Stimulated activated CD8-positive, alpha-beta memory T cell treated with anti-CD3 and anti-CD28 coated beads, Interleukin-4, amount 100 ng/mL, for 4 hours (primary cell): ENCODE data around the gene OR2C3.
"Not testable (repeated sequence)": the region's sequence is repeated elsewhere in the genome, so short reads cannot be mapped to it uniquely, and the experiment has no call there.

Source experiments
- DNase-seq, 2 donors: peaks; one replicate each; pipeline ENCODE4 v3.0.0-alpha.2; 2020; ENCODE audit warnings: low read depth in 2 of 2, low spot score in 1 of 2

The OR2C3 gene

GRCh38 chr1:247536340-247536739, at the start of gene OR2C3:
Gene OR2C3, minus strand, starts transcription at chr1:247536440. Its CDS starts 3,929 bp downstream, at chr1:247532511.
- no peak for DNase-seq

DNA sequence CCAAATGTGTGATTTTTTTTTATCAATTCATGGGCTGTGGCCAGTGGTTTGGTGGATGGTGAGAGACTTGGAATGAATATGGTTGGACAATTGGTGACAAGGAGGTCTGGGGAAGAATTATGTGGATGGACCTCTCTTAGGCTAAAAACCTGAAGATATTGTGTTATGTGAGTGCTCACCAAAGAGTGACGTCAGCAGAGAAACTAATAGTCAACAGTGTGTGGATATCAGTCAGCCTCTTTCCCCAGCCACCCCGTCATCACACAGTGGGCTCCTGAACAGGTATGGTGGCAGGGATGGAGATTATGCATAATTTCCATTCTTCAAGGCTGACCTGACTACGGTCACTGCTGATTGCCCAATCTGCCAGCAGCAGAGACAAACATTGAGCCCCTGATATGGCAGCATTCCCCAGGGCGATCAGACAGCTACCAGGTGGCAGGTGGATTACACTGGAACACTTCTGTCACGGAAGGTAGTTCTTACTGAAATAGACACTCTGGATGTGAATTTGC, 42.8 kb upstream of the OR2C3 start:
- no peak for DNase-seq

DNA sequence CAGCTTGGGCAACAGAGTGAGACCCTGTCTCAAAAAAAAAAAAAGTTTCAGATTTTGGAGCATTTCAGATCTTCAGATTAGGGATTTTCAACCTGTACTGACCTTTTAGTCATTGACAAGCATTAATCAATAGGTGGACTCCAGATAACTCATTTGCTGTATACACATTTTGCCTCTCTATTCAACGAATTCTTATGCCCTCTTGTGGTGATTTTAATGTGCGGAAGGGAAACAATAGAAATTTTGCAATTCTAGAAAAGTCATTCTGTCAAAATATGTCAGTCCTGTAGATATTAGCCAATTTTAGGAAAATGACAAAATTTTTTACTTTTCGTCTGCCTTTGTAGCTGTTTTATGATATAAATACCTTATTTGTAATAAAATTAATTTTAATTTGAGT, 40.3 kb upstream of the OR2C3 start:
- DNase-seq, result no peak

DNA sequence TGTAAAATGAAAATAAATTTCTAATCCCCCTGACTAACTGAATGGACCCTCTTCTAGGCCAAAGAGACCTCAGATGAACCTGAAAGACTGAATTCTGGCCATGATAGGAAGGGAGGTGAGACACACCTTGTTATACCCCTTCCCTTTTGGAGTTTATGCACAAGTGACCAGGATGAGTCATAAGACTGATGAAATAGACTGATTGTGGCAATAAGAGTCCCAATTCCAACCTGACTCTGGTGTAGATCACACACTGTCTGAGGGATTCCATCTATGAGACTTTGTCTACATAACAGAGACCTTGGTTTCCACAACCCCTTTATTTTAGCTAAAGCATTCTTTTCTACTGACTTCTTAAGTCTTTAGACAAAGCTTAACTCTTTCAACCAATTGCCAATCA, 38.4 kb upstream of the OR2C3 start:
- DNase-seq, result no peak

DNA sequence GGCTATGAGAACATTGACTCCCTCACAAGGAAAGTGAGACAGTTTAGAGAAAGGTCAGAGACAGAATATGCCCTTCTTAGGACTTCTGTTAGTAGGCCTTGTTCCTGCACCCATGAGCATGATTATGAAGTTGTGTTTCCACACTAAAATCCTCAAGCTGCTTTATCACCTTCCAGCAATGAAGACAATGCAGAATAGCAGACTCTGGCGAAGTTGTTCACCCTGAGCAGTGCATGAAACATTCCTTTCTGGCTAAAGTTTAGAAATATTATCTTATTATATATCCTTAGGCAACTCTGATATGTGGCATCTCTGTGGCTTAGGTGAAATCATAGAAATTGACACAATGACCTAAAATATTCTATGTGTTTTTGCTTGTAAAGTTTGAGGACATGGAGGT, 38.0 kb upstream of the OR2C3 start:
- DNase-seq, result no peak

DNA sequence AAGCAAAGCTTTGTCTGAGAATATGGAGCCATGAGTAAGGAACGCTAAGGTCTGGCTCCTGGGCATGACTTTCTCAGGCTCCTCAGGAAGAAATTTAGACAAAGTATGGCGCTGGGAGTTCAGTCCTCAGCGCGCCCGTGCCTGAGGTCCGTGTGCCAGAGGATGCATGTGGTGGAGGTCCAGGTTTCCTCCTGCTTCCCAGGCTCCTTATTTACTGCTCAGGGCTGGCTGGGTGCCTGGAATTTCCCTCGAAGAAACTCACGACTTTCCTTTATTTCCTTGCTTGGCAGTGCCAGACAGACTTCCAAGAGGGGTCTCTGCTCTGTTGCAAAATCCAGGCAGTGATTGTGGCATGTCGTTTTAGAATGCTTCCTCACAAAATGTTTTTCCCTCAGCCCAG, 26.0 kb upstream of the OR2C3 start:
- DNase-seq, result no peak

DNA sequence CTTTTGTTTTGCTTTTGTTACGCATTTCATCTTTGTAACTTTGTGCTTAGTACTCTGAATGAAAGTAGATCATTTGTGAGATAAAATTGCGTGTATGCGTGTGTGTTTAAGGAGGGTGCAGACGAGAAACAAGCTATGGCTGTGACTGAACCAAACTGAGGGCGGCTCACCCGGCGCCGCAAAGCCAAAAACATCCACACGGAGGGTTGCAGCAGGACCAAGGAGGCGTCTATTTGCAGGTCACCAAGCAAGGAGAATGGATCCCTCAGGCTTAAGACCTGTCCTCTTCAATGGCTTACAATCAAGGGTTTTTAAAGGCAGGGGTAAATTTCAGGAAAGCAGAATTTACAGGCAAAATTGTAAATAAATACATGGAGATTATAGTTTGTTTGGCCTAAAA, 25.5 kb upstream of the OR2C3 start:
- no peak for DNase-seq

- DNase-seq, result no peak
Observed at GRCh38 chr1:247557926-247558674, 21.9 kb upstream of the OR2C3 start.

GRCh38 chr1:247552231-247552630, 16.0 kb upstream of the OR2C3 start:
- DNase-seq, result no peak

DNA sequence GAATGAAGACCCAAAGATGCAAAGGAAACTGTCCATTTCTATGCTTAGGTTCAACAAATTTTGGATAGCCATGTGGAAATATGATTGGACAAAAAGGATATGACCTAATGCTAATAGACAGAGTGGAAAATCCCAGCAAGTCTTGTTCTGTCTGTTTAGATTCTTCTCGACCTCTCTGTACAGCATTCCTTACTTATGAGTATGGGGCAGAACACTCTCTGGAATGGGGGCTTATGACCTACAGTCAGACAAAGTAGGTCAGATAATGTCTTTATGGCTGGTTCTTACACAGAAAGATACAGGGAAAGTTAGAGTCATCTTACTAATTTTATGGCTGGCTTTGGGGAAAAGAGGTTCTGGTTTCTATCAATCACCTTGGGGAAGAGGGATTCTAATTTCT, 15.5 kb upstream of the OR2C3 start:
- DNase-seq, result no peak

- DNase-seq, result no peak
Observed at GRCh38 chr1:247548769-247549182, 12.5 kb upstream of the OR2C3 start, which contains the start of gene GCSAML. Gene GCSAML, plus strand, starts transcription at chr1:247549134. Its CDS starts 58 bp downstream, at chr1:247549192.

DNA sequence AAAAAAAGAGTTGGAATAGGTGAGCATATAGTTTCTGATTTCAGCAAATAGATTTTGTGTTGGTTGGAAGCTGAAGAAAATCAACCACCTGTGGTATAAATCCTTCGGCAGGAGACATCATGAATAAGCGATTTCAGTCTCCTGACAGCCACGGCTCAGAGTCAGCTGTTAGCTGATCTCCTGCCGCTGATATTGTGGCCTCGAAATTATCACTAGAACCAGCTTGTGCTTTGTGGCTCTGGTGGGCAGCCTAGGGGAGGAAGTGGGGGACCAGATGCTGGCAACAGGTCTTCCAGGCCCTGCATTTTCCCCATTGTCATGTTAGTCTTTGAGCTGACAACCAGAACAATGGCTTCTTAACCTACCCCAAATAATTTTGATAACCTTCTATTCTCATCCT, 11.9 kb upstream of the OR2C3 start:
- no peak for DNase-seq

DNA sequence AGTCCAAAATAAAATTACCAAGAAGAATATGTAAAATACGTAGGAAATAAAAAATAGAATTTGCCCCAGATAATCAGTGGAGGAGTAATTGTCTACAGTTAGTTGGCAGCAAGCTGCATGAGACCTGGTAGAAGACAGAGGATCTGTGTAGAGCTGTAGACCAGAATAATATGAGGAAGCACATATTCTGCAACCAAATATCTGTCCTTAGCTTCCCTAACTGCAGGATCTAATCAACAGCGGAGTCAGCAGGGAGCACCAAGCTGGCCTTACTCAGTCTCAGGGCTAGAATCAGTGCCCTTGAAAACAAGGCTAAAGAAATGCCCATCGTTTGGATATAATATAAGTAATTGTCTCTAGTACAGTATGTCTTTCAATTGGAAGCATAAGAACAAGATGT, 6.6 kb upstream of the OR2C3 start:
- DNase-seq, result no peak

DNA sequence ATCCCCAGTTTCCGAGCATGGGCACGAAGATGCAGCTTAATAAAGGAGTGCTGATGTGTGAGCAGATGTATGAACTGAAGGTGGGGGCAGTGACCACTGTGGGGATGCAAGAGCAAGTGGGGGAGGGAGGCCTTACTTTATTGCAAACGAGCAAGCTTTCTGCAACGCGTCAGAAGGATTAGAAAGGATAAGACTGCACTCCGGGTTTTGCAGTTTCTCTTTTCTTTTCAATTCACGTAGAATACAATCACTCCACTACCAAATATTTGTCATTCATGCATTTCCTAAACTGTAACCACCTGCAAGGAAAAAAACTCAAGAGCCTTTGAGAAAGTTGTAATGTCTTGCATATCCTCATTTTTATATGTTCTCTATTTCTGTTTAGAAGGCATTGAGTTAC, 4.3 kb upstream of the OR2C3 start:
- no peak for DNase-seq

- DNase-seq, result no peak
Observed at GRCh38 chr1:247539215-247539614, 3.0 kb upstream of the OR2C3 start.

DNA sequence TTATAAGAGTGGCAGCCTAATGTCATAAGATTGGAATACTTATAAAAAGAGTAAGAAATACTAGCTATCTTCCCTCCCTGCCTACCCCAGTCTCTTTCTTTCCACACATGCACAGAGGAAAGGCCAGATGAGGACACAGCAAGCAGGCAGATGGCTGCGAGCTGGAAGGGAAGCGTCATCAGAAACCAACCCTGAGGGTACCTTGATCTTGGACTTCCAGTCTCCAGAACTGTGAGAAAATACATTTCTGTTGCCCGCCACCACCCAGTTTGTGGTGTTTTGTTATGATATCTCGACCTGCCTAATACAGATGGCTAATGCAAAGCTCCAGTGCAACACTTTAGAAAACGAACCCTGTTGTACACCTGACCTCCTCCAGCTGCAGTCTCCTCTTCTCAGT, 2.3 kb upstream of the OR2C3 start:
- DNase-seq, result no peak

GRCh38 chr1:247535402-247535801, 838 bp downstream of the OR2C3 start:
- no peak for DNase-seq

GRCh38 chr1:247531937-247532336, 4.3 kb downstream of the OR2C3 start:
- no peak for DNase-seq

DNA sequence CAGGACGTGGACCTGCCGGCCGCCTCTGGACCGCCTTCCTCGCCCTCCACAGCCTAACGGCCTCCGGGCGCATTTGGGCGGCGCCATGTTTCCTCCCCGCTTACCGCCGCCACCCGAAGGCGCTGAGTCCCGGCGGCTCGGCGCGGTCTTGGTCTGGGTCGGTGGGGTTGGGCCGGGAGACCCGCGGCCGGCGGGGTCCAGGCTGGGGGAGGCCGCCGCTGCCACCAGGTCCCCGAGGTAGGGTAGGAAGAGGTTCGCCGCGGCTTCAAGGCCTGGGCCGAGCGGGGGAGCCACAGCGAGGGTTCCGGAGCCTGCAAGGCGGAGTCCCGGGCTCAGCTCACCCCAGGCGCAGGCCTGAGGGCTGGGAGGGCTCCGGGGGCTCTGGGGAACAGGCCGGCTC, 5.5 kb downstream of the OR2C3 start:
- DNase-seq, result no peak

GRCh38 chr1:247529771-247530355, 6.4 kb downstream of the OR2C3 start:
- no peak for DNase-seq

DNA sequence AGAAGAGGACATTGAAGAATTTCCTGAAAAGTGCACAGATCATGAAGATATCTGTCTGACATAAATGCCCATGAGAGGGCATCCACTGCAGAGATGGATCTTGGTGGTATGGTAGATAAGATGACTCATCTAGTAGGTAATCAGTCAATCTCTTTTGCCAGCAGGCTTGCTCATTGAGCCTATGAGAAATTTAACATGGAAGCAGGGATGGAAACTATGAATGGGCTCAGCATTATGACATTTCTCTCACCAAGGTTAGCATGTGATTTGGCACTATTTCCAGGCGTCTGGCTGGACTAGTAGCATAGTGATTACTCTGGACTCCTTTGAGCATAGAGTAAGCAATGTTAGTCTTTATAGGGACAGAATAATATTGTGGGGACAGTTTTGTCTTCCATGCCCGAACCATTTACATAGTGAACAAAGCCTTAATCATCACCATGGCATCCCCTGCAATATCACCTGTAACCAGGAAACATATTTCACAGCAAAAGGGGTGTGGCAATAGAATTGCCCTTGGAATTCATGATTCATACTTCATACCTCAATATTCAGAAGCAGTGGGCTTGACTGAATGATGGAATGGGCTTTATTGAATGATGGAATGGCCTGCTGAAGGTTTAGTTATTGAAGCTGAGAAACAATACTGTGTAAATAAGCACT, 7.3 kb downstream of the OR2C3 start:
- DNase-seq, result no peak

DNA sequence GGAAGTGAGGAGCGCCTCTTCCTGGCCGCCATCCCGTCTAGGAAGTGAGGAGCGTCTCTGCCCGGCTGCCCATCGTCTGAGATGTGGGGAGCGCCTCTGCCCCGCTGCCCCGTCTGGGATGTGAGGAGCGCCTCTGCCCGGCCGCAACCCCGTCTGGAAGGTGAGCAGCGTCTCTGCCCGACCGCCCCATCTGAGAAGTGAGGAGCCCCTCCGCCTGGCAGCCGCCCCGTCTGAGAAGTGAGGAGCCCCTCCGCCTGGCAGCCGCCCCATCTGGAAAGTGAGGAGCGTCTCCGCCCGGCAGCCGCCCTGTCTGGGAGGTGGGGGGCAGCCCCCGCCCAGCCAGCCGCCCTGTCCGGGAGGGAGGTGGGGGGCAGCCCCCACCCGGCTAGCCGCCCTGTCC, 14.4 kb downstream of the OR2C3 start:
- not testable (repeated sequence) for DNase-seq
